MM.1S (cell line): ENCODE measurements around the gene PRR33.

Source experiments
- DNase-seq: peaks from one replicate; pipeline ENCODE4 v3.0.0-alpha.2; 2015
- H2AFZ ChIP-seq: fragments of 300-600 bp; sonication (generic); 2 replicates; pipeline ENCODE4 v1.6.0; 2016; ENCODE audit warnings: antibody characterized with exemption, low read length
- H3F3A ChIP-seq: fragments of 300-600 bp; sonication (generic); 2 replicates; pipeline ENCODE4 v1.6.1; 2016; ENCODE audit warnings: mild to moderate bottlenecking, antibody characterized with exemption, low read length, moderate library complexity, mixed read lengths; ENCODE audit not compliant: insufficient read depth
- H3K27ac ChIP-seq: fragments of 300-600 bp; sonication (generic); 2 replicates; pipeline ENCODE4 v1.5.1; 2016; ENCODE audit warnings: mild to moderate bottlenecking, low read length
- H3K27me3 ChIP-seq: fragments of 300-600 bp; sonication (generic); replicated peaks from 2 replicates; pipeline ENCODE4 v1.6.0; 2016; ENCODE audit warnings: low read length; ENCODE audit not compliant: insufficient read depth
- H3K36me3 ChIP-seq: fragments of 300-600 bp; sonication (generic); replicated peaks from 2 replicates; pipeline ENCODE4 v1.6.1; 2016; ENCODE audit warnings: mild to moderate bottlenecking, low read length, mixed read lengths; ENCODE audit not compliant: insufficient read depth
- H3K4me1 ChIP-seq: fragments of 300-600 bp; sonication (generic); 2 replicates; pipeline ENCODE4 v1.6.1; 2016; ENCODE audit warnings: low read length, mixed read lengths
- H3K4me2 ChIP-seq: fragments of 300-600 bp; sonication (generic); 2 replicates; pipeline ENCODE4 v1.6.0; 2016; ENCODE audit warnings: low read depth, low read length
- H3K4me3 ChIP-seq: fragments of 300-600 bp; sonication (generic); 2 replicates; pipeline ENCODE4 v1.5.1; 2016; ENCODE audit warnings: low read length, mixed read lengths
- H3K79me2 ChIP-seq: fragments of 300-600 bp; sonication (generic); 2 replicates; pipeline ENCODE4 v1.6.1; 2016; ENCODE audit warnings: mixed run types, low read length, mixed read lengths
- H3K9ac ChIP-seq: fragments of 300-600 bp; sonication (generic); 2 replicates; pipeline ENCODE4 v1.6.1; 2016; ENCODE audit warnings: low read length, mixed read lengths
- H3K9me2 ChIP-seq: fragments of 300-600 bp; sonication (generic); replicated peaks from 2 replicates; pipeline ENCODE4 v1.6.1; 2016; ENCODE audit warnings: mild to moderate bottlenecking, low read length, mixed read lengths; ENCODE audit not compliant: insufficient read depth
- H3K9me3 ChIP-seq: fragments of 300-600 bp; sonication (generic); replicated peaks from 2 replicates; pipeline ENCODE4 v1.6.1; 2016; ENCODE audit warnings: mild to moderate bottlenecking, low read length, mixed read lengths; ENCODE audit not compliant: insufficient read depth
- H4K20me1 ChIP-seq: fragments of 300-600 bp; sonication (generic); 2 replicates; pipeline ENCODE4 v1.6.1; 2016; ENCODE audit warnings: mild to moderate bottlenecking, low read length, moderate library complexity, mixed read lengths; ENCODE audit not compliant: insufficient read depth
- CTCF ChIP-seq: fragments of 300-600 bp; sonication (generic); IDR thresholded peaks from 2 replicates; pipeline ENCODE4 v1.5.1; 2016; ENCODE audit warnings: antibody characterized with exemption, low read length, mixed read lengths
- EZH2 ChIP-seq: fragments of 300-600 bp; sonication (generic); optimal IDR thresholded peaks from 2 replicates; pipeline ENCODE3; 2017; ENCODE audit warnings: low read depth, mild to moderate bottlenecking, antibody characterized with exemption, low read length, mixed read lengths
- EZH2phosphoT487 ChIP-seq: fragments of 300-600 bp; sonication (generic); IDR thresholded peaks from 2 replicates; pipeline ENCODE4 v1.6.1; 2018; ENCODE audit warnings: antibody characterized with exemption, low read length

Gene PRR33

GRCh38 chr11:1841511-1842148, 50.1 kb downstream of the PRR33 start:
- Histone ChIP-seq H3K9ac (no peak overlapping the region), H3K79me2 (no peaks in the 10 kb centered on the region), H3F3A (no peaks in the 10 kb centered on the region), H2AFZ (no peak overlapping the region), H3K9me3 (no peaks in the 10 kb centered on the region), H3K9me2 (no peaks in the 10 kb centered on the region), H3K27me3 (peaks cover 50% of the 10 kb centered on the region), H4K20me1 (no peaks in the 10 kb centered on the region), H3K4me1 (no peaks in the 10 kb centered on the region), H3K4me2 (no peak overlapping the region), H3K36me3 (no peaks in the 10 kb centered on the region), H3K27ac (no peak overlapping the region), H3K4me3 (no peak overlapping the region)
- TF ChIP-seq CTCF: no peak
- TF ChIP-seq EZH2: no peak
- TF ChIP-seq EZH2phosphoT487: no peak
- DNase-seq: no peak

GRCh38 chr11:1840780-1841480, 50.8 kb downstream of the PRR33 start:
- Histone ChIP-seq H3K79me2 (no peaks in the 10 kb centered on the region), H3K4me2 (no peak overlapping the region), H3K27me3 (peaks cover 50% of the 10 kb centered on the region), H3K4me3 (no peak overlapping the region), H2AFZ (no peak overlapping the region), H3K9ac (no peak overlapping the region), H3K36me3 (no peaks in the 10 kb centered on the region), H4K20me1 (no peaks in the 10 kb centered on the region), H3K4me1 (no peaks in the 10 kb centered on the region), H3K27ac (no peak overlapping the region), H3F3A (no peaks in the 10 kb centered on the region), H3K9me2 (no peaks in the 10 kb centered on the region), H3K9me3 (no peaks in the 10 kb centered on the region)
- DNase-seq: no peak
- TF ChIP-seq CTCF (no peak), EZH2phosphoT487 (no peak), EZH2 (no peak)

GRCh38 chr11:1839924-1840779, 51.5 kb downstream of the PRR33 start:
- H3K4me2 ChIP-seq: no peak overlapping the region
- peaks cover 50% of the 10 kb centered on the region for H3K27me3 ChIP-seq
- H3K27ac ChIP-seq: no peak overlapping the region
- H3K9me3 ChIP-seq: no peaks in the 10 kb centered on the region
- DNase-seq: no peak
- TF ChIP-seq EZH2 (no peak), EZH2phosphoT487 (no peak), CTCF (no peak)
- no peak overlapping the region for H3K9ac ChIP-seq
- H2AFZ ChIP-seq: no peak overlapping the region
- H4K20me1 ChIP-seq: no peaks in the 10 kb centered on the region
- H3F3A ChIP-seq: no peaks in the 10 kb centered on the region
- no peaks in the 10 kb centered on the region for H3K79me2 ChIP-seq
- H3K4me3 ChIP-seq: no peak overlapping the region
- no peaks in the 10 kb centered on the region for H3K36me3 ChIP-seq
- H3K4me1 ChIP-seq: no peaks in the 10 kb centered on the region
- H3K9me2 ChIP-seq: no peaks in the 10 kb centered on the region
